ENCODE data around the gene CSTB. TPM values are rescaled to one million over a fixed set of nuclear protein-coding genes. Genes with fewer than 3 reads are reported as not detected.

CSTB gene
- total and polyA plus RNA-seq, 2 experiments from 2014 or later, result 24.1 to 120 TPM

DNA sequence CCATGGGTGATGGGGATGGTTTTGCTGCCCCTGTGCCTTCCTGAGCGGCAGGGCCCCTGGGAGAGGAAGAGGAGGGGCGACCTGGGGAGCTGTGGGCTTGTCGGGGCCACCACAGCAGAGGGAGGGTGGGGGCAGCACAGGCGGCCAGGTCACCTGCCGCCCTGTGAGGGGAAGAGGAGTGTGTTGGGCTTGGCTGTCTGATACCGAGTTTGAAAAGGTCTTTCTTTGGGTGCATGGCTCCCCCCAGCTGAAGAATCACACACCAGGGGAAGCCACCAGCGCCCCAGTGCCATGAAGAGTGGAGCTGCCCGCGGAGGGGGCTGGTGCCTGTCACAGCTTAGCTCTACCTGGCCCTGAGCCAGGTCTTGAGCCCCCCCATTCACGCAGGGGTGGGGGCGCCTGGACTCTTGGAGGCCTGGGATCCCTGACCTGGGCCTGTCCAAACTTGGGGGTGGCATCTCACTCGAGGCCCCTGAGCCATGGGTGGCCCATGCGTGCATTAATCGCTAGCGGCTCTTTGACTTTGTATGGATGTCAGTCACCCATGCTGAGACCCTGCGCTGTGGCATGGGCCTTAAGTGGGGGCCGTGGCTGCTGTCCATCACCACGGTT is 26.4 kb downstream of the CSTB start:
- Histone ChIP-seq H4K20me1 (ENCODE audit: insufficient read depth, poor library complexity, severe bottlenecking) (no peaks in the 10 kb centered on the region), H3K27ac (no peak overlapping the region), H3K4me1 (ENCODE audit: insufficient read depth) (no peaks in the 10 kb centered on the region), H3K79me2 (no peaks in the 10 kb centered on the region), H3K4me3 (no peak overlapping the region), H3K27me3 (no peaks in the 10 kb centered on the region), H3K9me2 (replicated peaks; ENCODE audit: insufficient read depth) (no peaks in the 10 kb centered on the region), H3K36me3 (replicated peaks; ENCODE audit: insufficient read depth, low read depth) (no peaks in the 10 kb centered on the region), H2AFZ (no peak overlapping the region), H3K9me3 (ENCODE audit: low read depth) (no peaks in the 10 kb centered on the region), H3K4me2 (no peak overlapping the region)
- TF ChIP-seq EZH2 (IDR thresholded peaks at IDR 0.05; ENCODE audit: borderline replicate concordance), result no peak
- no peak for TF ChIP-seq EZH2phosphoT487 (IDR thresholded peaks at IDR 0.05; ENCODE audit: low read depth, severe bottlenecking, unreplicated experiment)
- TF ChIP-seq, protein P1, sequence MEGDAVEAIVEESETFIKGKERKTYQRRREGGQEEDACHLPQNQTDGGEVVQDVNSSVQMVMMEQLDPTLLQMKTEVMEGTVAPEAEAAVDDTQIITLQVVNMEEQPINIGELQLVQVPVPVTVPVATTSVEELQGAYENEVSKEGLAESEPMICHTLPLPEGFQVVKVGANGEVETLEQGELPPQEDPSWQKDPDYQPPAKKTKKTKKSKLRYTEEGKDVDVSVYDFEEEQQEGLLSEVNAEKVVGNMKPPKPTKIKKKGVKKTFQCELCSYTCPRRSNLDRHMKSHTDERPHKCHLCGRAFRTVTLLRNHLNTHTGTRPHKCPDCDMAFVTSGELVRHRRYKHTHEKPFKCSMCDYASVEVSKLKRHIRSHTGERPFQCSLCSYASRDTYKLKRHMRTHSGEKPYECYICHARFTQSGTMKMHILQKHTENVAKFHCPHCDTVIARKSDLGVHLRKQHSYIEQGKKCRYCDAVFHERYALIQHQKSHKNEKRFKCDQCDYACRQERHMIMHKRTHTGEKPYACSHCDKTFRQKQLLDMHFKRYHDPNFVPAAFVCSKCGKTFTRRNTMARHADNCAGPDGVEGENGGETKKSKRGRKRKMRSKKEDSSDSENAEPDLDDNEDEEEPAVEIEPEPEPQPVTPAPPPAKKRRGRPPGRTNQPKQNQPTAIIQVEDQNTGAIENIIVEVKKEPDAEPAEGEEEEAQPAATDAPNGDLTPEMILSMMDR (IDR thresholded peaks at IDR 0.05; ENCODE audit: poor library complexity), result no peak
- 97% methylated on average over 18 of the region's 18 CpGs for WGBS (ENCODE audit: low lambda C conversion rate, missing lambda C conversion rate)
- no peak for DNase-seq (ENCODE audit: low spot score)

DNA sequence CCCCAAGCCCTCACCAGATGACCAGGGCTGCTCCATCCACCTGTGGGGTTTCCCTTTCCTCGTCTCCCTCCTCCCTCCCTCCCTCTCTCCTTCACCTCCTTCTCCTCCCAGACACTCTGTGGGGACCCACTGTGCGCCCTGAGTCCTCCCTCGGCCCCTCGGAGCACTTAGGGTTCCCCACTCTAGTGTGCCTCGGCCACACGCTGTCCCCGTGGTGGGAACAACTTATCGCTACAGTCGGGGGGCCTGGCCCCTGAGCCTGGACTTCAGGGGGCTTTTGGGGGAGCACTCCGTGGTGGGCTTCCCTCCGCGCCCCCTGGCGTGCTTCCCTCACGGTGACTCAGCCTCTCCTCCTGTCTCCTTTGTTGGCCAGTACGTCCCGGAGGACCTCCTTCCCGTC is 27.5 kb downstream of the CSTB start:
- 96% methylated on average over 17 of the region's 17 CpGs for WGBS (ENCODE audit: low lambda C conversion rate, missing lambda C conversion rate)
- H4K20me1 ChIP-seq (ENCODE audit: insufficient read depth, poor library complexity, severe bottlenecking), result no peaks in the 10 kb centered on the region
- no peak overlapping the region for H3K4me2 ChIP-seq
- no peaks in the 10 kb centered on the region for H3K27me3 ChIP-seq
- no peaks in the 10 kb centered on the region for H3K36me3 ChIP-seq (replicated peaks; ENCODE audit: insufficient read depth, low read depth)
- H3K4me1 ChIP-seq (ENCODE audit: insufficient read depth), result no peaks in the 10 kb centered on the region
- no peak for DNase-seq (ENCODE audit: low spot score)
- TF ChIP-seq EZH2phosphoT487 (IDR thresholded peaks at IDR 0.05; ENCODE audit: low read depth, severe bottlenecking, unreplicated experiment), result no peak
- TF ChIP-seq EZH2 (IDR thresholded peaks at IDR 0.05; ENCODE audit: borderline replicate concordance), result no peak
- TF ChIP-seq, protein P1 (IDR thresholded peaks at IDR 0.05; ENCODE audit: poor library complexity), result no peak
- H3K79me2 ChIP-seq, result no peaks in the 10 kb centered on the region
- no peak overlapping the region for H3K27ac ChIP-seq
- H3K4me3 ChIP-seq, result no peak overlapping the region
- no peak overlapping the region for H2AFZ ChIP-seq
- H3K9me3 ChIP-seq (ENCODE audit: low read depth), result no peaks in the 10 kb centered on the region
- H3K9me2 ChIP-seq (replicated peaks; ENCODE audit: insufficient read depth), result no peaks in the 10 kb centered on the region

DNA sequence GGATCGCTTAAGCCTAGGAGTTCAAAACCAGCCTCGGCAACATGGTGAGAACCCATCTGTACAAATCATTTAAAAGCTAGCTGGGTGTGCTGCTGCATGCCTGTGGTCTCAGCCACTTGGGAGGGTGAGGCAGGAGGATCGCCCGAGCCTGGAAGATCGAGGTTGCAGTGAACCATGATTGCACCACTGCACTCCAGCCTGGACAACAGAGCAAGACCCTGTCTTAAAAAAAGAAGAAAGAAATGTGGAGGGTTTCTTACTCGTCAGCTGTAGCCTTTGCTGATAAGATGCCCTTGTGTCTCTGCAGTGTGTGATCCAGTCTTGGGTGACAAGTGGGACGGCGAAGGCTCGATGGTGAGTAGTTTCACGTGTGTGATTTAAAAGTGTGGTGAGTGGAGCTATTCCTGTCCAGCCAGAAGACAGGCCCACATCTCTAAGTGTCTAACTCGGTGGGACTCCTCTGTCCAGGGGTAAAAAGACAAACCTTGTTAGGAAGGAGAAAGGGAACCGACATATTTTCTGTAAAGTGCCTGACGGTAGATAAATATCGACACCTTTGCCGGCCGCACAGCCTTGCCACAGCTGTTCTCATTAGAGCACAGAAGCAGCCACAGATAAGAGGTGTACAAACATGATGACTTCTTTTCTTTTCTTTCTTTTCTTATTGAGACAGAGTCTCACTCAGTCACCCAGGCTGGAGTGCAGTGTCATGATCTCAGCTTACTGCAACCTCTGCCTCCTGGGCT is 30.2 kb downstream of the CSTB start:
- Histone ChIP-seq H3K9me2 (replicated peaks; ENCODE audit: insufficient read depth) (no peaks in the 10 kb centered on the region), H4K20me1 (ENCODE audit: insufficient read depth, poor library complexity, severe bottlenecking) (no peaks in the 10 kb centered on the region), H3K27ac (no peak overlapping the region), H3K9me3 (ENCODE audit: low read depth) (no peaks in the 10 kb centered on the region), H3K79me2 (no peaks in the 10 kb centered on the region), H3K27me3 (no peaks in the 10 kb centered on the region), H3K4me1 (ENCODE audit: insufficient read depth) (no peaks in the 10 kb centered on the region), H3K4me2 (no peak overlapping the region), H3K36me3 (replicated peaks; ENCODE audit: insufficient read depth, low read depth) (no peaks in the 10 kb centered on the region), H3K4me3 (no peak overlapping the region), H2AFZ (no peak overlapping the region)
- WGBS (ENCODE audit: low lambda C conversion rate, missing lambda C conversion rate), result 95% methylated on average over 16 of the region's 16 CpGs
- TF ChIP-seq, protein P1 (IDR thresholded peaks at IDR 0.05; ENCODE audit: poor library complexity), result no peak
- TF ChIP-seq EZH2phosphoT487 (IDR thresholded peaks at IDR 0.05; ENCODE audit: low read depth, severe bottlenecking, unreplicated experiment), result no peak
- TF ChIP-seq EZH2 (IDR thresholded peaks at IDR 0.05; ENCODE audit: borderline replicate concordance), result no peak
- DNase-seq (ENCODE audit: low spot score), result no peak

All from hepatocyte (in vitro differentiated cells).